ENCODE data around the gene TSSK6.

- TF ChIP-seq MAX (IDR thresholded peaks at IDR 0.05) (no peak), EGR1 (IDR thresholded peaks at IDR 0.05) (peak; percentile 80)
Measured at GRCh38 chr19:19493841-19494546, 21.4 kb downstream of the TSSK6 start.

Data from Ishikawa (cell line).